Tibial nerve (tissue), 4 donors: ENCODE results near the gene KATNB1. TPM values are rescaled to one million over a fixed set of nuclear protein-coding genes. Genes with fewer than 3 reads are reported as not detected.

Source experiments
- DNase-seq, 2 donors: peaks; one replicate each; pipeline ENCODE4 v3.0.0-alpha.2; 2019; ENCODE audit warnings: low spot score in 2 of 2
- H3K27ac ChIP-seq, 4 donors: fragments of 200-600 bp; sonication (generic) in 3 of 4; one replicate each; pipeline ENCODE4 v1.5.1; 2017 to 2019; ENCODE audit warnings: mild to moderate bottlenecking in 1 of 4
- H3K27me3 ChIP-seq, 2 donors: fragments of 200-600 bp; sonication (generic) in 1 of 2; one replicate each; pipeline versions ENCODE4 v1.5.1 to v1.6.0; 2017 to 2019
- H3K36me3 ChIP-seq, 3 donors: fragments of 200-600 bp; sonication (generic); one replicate each; pipeline ENCODE4 v1.5.1; 2018 to 2019
- H3K4me1 ChIP-seq, 4 donors: fragments of 200-600 bp; sonication (generic) in 3 of 4; one replicate each; pipeline ENCODE4 v1.5.1; 2017 to 2019
- H3K4me3 ChIP-seq, 4 donors: fragments of 200-600 bp; sonication (generic) in 3 of 4; one replicate each; pipeline ENCODE4 v1.5.1; 2017 to 2019; ENCODE audit warnings: mild to moderate bottlenecking in 1 of 4, moderate library complexity in 1 of 4
- H3K9me3 ChIP-seq, 4 donors: fragments of 200-600 bp; sonication (generic) in 3 of 4; one replicate each; pipeline ENCODE4 v1.5.1; 2017 to 2019
- EP300 ChIP-seq, 2 donors: sonication (generic); formaldehyde crosslinking; IDR thresholded peaks; one replicate each; pipeline ENCODE4 v1.6.1; 2017; ENCODE audit warnings: antibody characterized with exemption in 2 of 2, mild to moderate bottlenecking in 1 of 2
- POLR2A ChIP-seq, 2 donors: fragments of 450-650 bp; IDR thresholded peaks; one replicate each; pipeline ENCODE4 v1.6.1; 2017; ENCODE audit warnings: antibody characterized with exemption in 2 of 2, mild to moderate bottlenecking in 2 of 2, moderate library complexity in 2 of 2
- WGBS, 2 donors: methylation state at CpG; one replicate each; pipeline ENCODE4 v1.1.5; 2018; 5-methylcytosine and 5-hydroxymethylcytosine counted together
- total RNA-seq, 4 donors: library from RNA; depleted of rRNA; stranded (reverse); fragments of >200 nt; gene quantifications; one replicate each; pipeline ENCODE4 v1.1.0, GENCODE V29; 2016
- TF ChIP-seq, protein P1 (sequence below), 5 experiments: fragments of 200-600 bp in 3 of 5; fragments of 450-650 bp in 2 of 5; sonication (generic) in 3 of 5; IDR thresholded peaks; one replicate each; pipeline ENCODE4 v1.5.1; 2016 to 2019; ENCODE audit warnings: antibody characterized with exemption in 5 of 5, mild to moderate bottlenecking in 3 of 5, moderate library complexity in 2 of 5

KATNB1 gene
- total RNA-seq, 4 donors from 2014 or later, result 21.0 to 36.8 (median 27.5) TPM

GRCh38 chr16:57732037-57732436 is 3.5 kb upstream of the KATNB1 start:
- peaks cover 0 to 17% (median 14%) of the 10 kb centered on the region in 4 donors for H3K4me1 ChIP-seq
- H3K4me3 ChIP-seq, result no peak overlapping the region
- H3K36me3 ChIP-seq, result no peaks in the 10 kb centered on the region
- no peak for DNase-seq
- WGBS, 2 donors, result 26 to 34% methylated on average over 2 of the region's 2 CpGs
- peak overlapping the region in 1 of 4 donors; percentile 25 for H3K27ac ChIP-seq
- H3K9me3 ChIP-seq, result no peaks in the 10 kb centered on the region
- H3K27me3 ChIP-seq, result no peaks in the 10 kb centered on the region
- no peak for TF ChIP-seq EP300 (IDR thresholded peaks at IDR 0.05)
- no peak for TF ChIP-seq POLR2A (IDR thresholded peaks at IDR 0.05)
- TF ChIP-seq, protein P1, sequence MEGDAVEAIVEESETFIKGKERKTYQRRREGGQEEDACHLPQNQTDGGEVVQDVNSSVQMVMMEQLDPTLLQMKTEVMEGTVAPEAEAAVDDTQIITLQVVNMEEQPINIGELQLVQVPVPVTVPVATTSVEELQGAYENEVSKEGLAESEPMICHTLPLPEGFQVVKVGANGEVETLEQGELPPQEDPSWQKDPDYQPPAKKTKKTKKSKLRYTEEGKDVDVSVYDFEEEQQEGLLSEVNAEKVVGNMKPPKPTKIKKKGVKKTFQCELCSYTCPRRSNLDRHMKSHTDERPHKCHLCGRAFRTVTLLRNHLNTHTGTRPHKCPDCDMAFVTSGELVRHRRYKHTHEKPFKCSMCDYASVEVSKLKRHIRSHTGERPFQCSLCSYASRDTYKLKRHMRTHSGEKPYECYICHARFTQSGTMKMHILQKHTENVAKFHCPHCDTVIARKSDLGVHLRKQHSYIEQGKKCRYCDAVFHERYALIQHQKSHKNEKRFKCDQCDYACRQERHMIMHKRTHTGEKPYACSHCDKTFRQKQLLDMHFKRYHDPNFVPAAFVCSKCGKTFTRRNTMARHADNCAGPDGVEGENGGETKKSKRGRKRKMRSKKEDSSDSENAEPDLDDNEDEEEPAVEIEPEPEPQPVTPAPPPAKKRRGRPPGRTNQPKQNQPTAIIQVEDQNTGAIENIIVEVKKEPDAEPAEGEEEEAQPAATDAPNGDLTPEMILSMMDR (IDR thresholded peaks at IDR 0.05), result no peak

- Histone ChIP-seq H3K27ac (peak overlapping the region in 1 of 4 donors; percentile 25), H3K27me3 (no peaks in the 10 kb centered on the region), H3K4me3 (no peak overlapping the region), H3K36me3 (no peaks in the 10 kb centered on the region), H3K9me3 (no peaks in the 10 kb centered on the region), H3K4me1 (peaks cover 0 to 24% (median 16%) of the 10 kb centered on the region in 4 donors)
- WGBS, 2 donors, result 52 to 61% methylated on average over 2 of the region's 2 CpGs
- TF ChIP-seq EP300 (IDR thresholded peaks at IDR 0.05) (no peak), POLR2A (IDR thresholded peaks at IDR 0.05) (no peak)
- TF ChIP-seq, protein P1 (IDR thresholded peaks at IDR 0.05), result no peak
- DNase-seq, result no peak
These were observed 2.9 kb upstream of the KATNB1 start for GRCh38 chr16:57732714-57733113.

DNA sequence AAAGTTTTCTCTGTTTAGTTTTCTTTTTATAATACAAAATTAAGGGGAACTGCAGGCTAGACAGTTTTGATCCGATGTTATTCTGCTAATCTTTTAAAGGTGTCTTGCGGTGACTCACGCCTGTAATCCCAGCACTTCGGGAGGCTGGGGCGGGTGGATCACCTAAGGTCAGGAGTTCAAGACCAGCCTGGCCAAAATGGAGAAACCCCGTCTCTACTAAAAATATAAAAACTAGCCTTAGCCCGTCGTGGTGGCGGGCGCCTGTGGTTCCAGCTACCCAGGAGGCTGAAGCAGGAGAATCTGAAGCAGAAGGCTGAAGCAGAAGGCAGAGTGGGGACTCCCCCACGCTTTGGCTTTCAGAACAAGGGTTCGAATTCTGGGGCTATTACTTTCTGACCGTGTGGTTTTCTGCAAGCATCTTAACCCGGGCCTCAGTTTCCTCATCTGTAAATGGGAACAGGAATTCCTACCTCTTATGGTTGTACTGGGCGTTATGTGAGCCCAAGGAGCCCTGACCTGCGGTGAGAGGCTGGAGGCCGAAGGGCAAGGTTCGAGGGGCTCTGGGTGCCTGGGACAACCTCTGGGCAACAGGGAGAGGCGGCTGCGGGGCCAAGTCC is 1.2 kb upstream of the KATNB1 start:
- no peaks in the 10 kb centered on the region for H3K9me3 ChIP-seq
- 56 to 72% methylated on average over 15 to 20 of the region's 20 CpGs for WGBS, 2 donors
- H3K4me3 ChIP-seq, result peak overlapping the region; percentile 74 to 87 (median 84)
- DNase-seq, result no peak
- peak overlapping the region; percentile 22 to 90 (median 88) for H3K27ac ChIP-seq
- H3K27me3 ChIP-seq, result no peaks in the 10 kb centered on the region
- TF ChIP-seq POLR2A (IDR thresholded peaks at IDR 0.05) (no peak), EP300 (IDR thresholded peaks at IDR 0.05) (no peak)
- TF ChIP-seq, protein P1 (IDR thresholded peaks at IDR 0.05), result no peak
- peaks cover 0 to 28% (median 16%) of the 10 kb centered on the region in 4 donors for H3K4me1 ChIP-seq
- H3K36me3 ChIP-seq, result peaks cover 0 to 4% (median 0%) of the 10 kb centered on the region in 3 donors

GRCh38 chr16:57734925-57735754 is 430 bp upstream of the KATNB1 start:
- WGBS, 2 donors, result 1% methylated on average over 27 to 45 of the region's 45 CpGs
- peak; percentile 97 to 98 for DNase-seq
- peak overlapping the region; percentile 74 to 87 (median 84) for H3K4me3 ChIP-seq
- peak in 1 of 2 donors; percentile 75 for TF ChIP-seq EP300 (IDR thresholded peaks at IDR 0.05)
- TF ChIP-seq POLR2A (IDR thresholded peaks at IDR 0.05), result peak; percentile 53 to 68
- TF ChIP-seq, protein P1 (IDR thresholded peaks at IDR 0.05), result peak in 2 of 5 experiments; percentile 46 to 68
- no peaks in the 10 kb centered on the region for H3K27me3 ChIP-seq
- peak overlapping the region; percentile 22 to 90 (median 88) for H3K27ac ChIP-seq
- H3K4me1 ChIP-seq, result peaks cover 0 to 28% (median 16%) of the 10 kb centered on the region in 4 donors
- no peaks in the 10 kb centered on the region for H3K9me3 ChIP-seq
- H3K36me3 ChIP-seq, result peaks cover 0 to 6% (median 0%) of the 10 kb centered on the region in 3 donors
